IMR-90 (cell line): Measurements from ENCODE around the gene TOP2B. TPM values are rescaled to one million over a fixed set of nuclear protein-coding genes. Genes with fewer than 3 reads are reported as not detected.

Experiments
- ATAC-seq: fragments of 200-7000 bp; cut with Tn5 transposase; 2 replicates; pipeline ENCODE4 v1.9.1; 2020; ENCODE audit warnings: low read depth, mild to moderate bottlenecking, moderate library complexity
- BruUV-seq: library from RNA; stranded (reverse); fragments of 400-500 nt; replicated peaks from 2 replicates; lab custom pipeline; 2021; lab: Mats Ljungman, UMichigan
- CTCF ChIA-PET: fragments of 300-600 bp; formaldehyde crosslinking; extraction: SDS; loops from one replicate; lab custom pipeline; 2021; ENCODE audit warnings: antibody characterized with exemption; lab: Yijun Ruan, JAX
- POLR2A ChIA-PET: fragments of 300-600 bp; sonication (Branson Sonifier 250); formaldehyde crosslinking; loops from one replicate; lab custom pipeline; 2022; ENCODE audit warnings: antibody characterized with exemption; ENCODE audit not compliant: unreplicated experiment; lab: Charles Lee
- DNase-seq: peaks from one replicate; pipeline ENCODE4 v3.0.0; 2013
- H2AFZ ChIP-seq: replicated peaks from 2 replicates; pipeline ENCODE3; 2013; ENCODE audit warnings: low read length, mild to moderate bottlenecking; ENCODE audit not compliant: poor library complexity
- H2AK5ac ChIP-seq: 2 replicates; pipeline ENCODE4 v1.6.1; 2013; ENCODE audit warnings: low read depth, low read length, inconsistent platforms
- H2AK9ac ChIP-seq: replicated peaks from 2 replicates; pipeline ENCODE3; 2013; ENCODE audit warnings: mild to moderate bottlenecking, low read depth, low read length, moderate library complexity; ENCODE audit not compliant: poor library complexity
- H2BK120ac ChIP-seq: 2 replicates; pipeline ENCODE4 v1.6.1; 2013; ENCODE audit warnings: low read depth, low read length, inconsistent platforms
- H2BK15ac ChIP-seq: 3 replicates; pipeline ENCODE4 v1.6.1; 2013; ENCODE audit warnings: low read depth, low read length, inconsistent platforms
- H2BK20ac ChIP-seq: 2 replicates; pipeline ENCODE4 v1.6.1; 2013; ENCODE audit warnings: low read depth, mild to moderate bottlenecking, inconsistent platforms, low read length, moderate library complexity
- H2BK5ac ChIP-seq: 2 replicates; pipeline ENCODE4 v1.6.1; 2013; ENCODE audit warnings: mild to moderate bottlenecking, low read depth, low read length, inconsistent platforms; ENCODE audit not compliant: poor library complexity, severe bottlenecking
- H3K14ac ChIP-seq: replicated peaks from 2 replicates; pipeline ENCODE4 v1.6.1; 2013; ENCODE audit warnings: low read depth, low read length, inconsistent platforms
- H3K18ac ChIP-seq: 2 replicates; pipeline ENCODE4 v1.6.1; 2013; ENCODE audit warnings: low read depth, low read length, control low read depth
- H3K23ac ChIP-seq: 2 replicates; pipeline ENCODE4 v1.6.1; 2013; ENCODE audit warnings: low read depth, low read length, inconsistent platforms
- H3K27ac ChIP-seq: 2 replicates; pipeline ENCODE4 v1.5.1; 2013; ENCODE audit warnings: mild to moderate bottlenecking, control low read depth, low read length; ENCODE audit not compliant: insufficient read depth
- H3K27me3 ChIP-seq: 2 replicates; pipeline ENCODE4 v1.6.1; 2013; ENCODE audit warnings: low read length; ENCODE audit not compliant: control insufficient read depth, insufficient read depth
- H3K36me3 ChIP-seq: 2 replicates; pipeline ENCODE4 v1.6.1; 2013; ENCODE audit warnings: low read length, mixed read lengths; ENCODE audit not compliant: control insufficient read depth, insufficient read depth
- H3K4ac ChIP-seq: 2 replicates; pipeline ENCODE4 v1.6.1; 2013; ENCODE audit warnings: low read depth, low read length, inconsistent platforms
- H3K4me1 ChIP-seq: 2 replicates; pipeline ENCODE4 v1.6.1; 2013; ENCODE audit warnings: low read length, mixed read lengths; ENCODE audit not compliant: control insufficient read depth, insufficient read depth
- H3K4me2 ChIP-seq: 2 replicates; pipeline ENCODE4 v1.6.1; 2013; ENCODE audit warnings: low read depth, mild to moderate bottlenecking, control low read depth, low read length, moderate library complexity
- H3K4me3 ChIP-seq: 2 replicates; pipeline ENCODE4 v1.5.1; 2013; ENCODE audit warnings: low read depth, mild to moderate bottlenecking, control low read depth, low read length, moderate library complexity; ENCODE audit not compliant: insufficient read depth
- H3K56ac ChIP-seq: 2 replicates; pipeline ENCODE4 v1.6.1; 2013; ENCODE audit warnings: low read length, inconsistent platforms; ENCODE audit not compliant: insufficient read depth; ENCODE audit errors: extremely low read depth
- H3K79me1 ChIP-seq, 2 experiments: 2 replicates each; pipeline ENCODE4 v1.6.1; 2013; ENCODE audit warnings: low read length in 2 of 2, inconsistent platforms in 1 of 2, low read depth in 1 of 2
- H3K9ac ChIP-seq: 2 replicates; pipeline ENCODE4 v1.6.1; 2013; ENCODE audit warnings: low read depth, low read length, control low read depth
- H3K9me1 ChIP-seq: 2 replicates; pipeline ENCODE4 v1.6.1; 2013; ENCODE audit warnings: low read length, inconsistent platforms; ENCODE audit not compliant: insufficient read depth
- H3K9me3 ChIP-seq: 2 replicates; pipeline ENCODE4 v1.6.1; 2013; ENCODE audit warnings: low read length; ENCODE audit not compliant: control insufficient read depth, insufficient read depth
- H4K20me1 ChIP-seq: 2 replicates; pipeline ENCODE4 v1.6.1; 2013; ENCODE audit warnings: low read length, inconsistent platforms; ENCODE audit not compliant: insufficient read depth
- H4K5ac ChIP-seq: 2 replicates; pipeline ENCODE4 v1.6.1; 2013; ENCODE audit warnings: mild to moderate bottlenecking, low read depth, low read length, control low read depth
- H4K8ac ChIP-seq, 2 experiments: 2 replicates each; pipeline ENCODE4 v1.6.1; 2013; ENCODE audit warnings: low read depth in 2 of 2, low read length in 2 of 2, control low read depth in 1 of 2, inconsistent platforms in 1 of 2
- H4K91ac ChIP-seq: 2 replicates; pipeline ENCODE4 v1.6.1; 2013; ENCODE audit warnings: low read depth, low read length, inconsistent platforms; ENCODE audit not compliant: insufficient read depth
- BHLHE40 ChIP-seq: fragments of 150-350 bp; IDR thresholded peaks from 2 replicates; pipeline ENCODE4 v1.6.1; 2016; ENCODE audit warnings: mild to moderate bottlenecking, low read depth, low read length
- CEBPB ChIP-seq: IDR thresholded peaks from 2 replicates; pipeline ENCODE4 v1.6.1; 2012; ENCODE audit warnings: low read depth, low read length, improper control_type of control experiment
- CHD1 ChIP-seq: IDR thresholded peaks from 2 replicates; pipeline ENCODE4 v1.6.1; 2012; ENCODE audit warnings: low read depth, low read length, improper control_type of control experiment
- CTCF ChIP-seq: conservative IDR thresholded peaks from 2 replicates; pipeline ENCODE4 v1.5.1; 2012; ENCODE audit warnings: mild to moderate bottlenecking, low read depth, low read length, improper control_type of control experiment
- ELK1 ChIP-seq: fragments of 150-350 bp; IDR thresholded peaks from 2 replicates; pipeline ENCODE4 v1.6.1; 2016; ENCODE audit warnings: low read depth, mild to moderate bottlenecking, low read length, moderate library complexity, borderline replicate concordance
- FOS ChIP-seq: fragments of 150-350 bp; IDR thresholded peaks from 2 replicates; pipeline ENCODE4 v1.6.1; 2016; ENCODE audit warnings: low read depth, low read length
- MAFK ChIP-seq: IDR thresholded peaks from 2 replicates; pipeline ENCODE4 v1.6.1; 2012; ENCODE audit warnings: low read depth, low read length, improper control_type of control experiment
- MAZ ChIP-seq: IDR thresholded peaks from 2 replicates; pipeline ENCODE4 v1.6.1; 2012; ENCODE audit warnings: low read depth, mild to moderate bottlenecking, low read length, improper control_type of control experiment, moderate library complexity, borderline replicate concordance
- MXI1 ChIP-seq: IDR thresholded peaks from 2 replicates; pipeline ENCODE4 v1.6.1; 2012; ENCODE audit warnings: low read depth, mild to moderate bottlenecking, low read length, moderate library complexity, borderline replicate concordance
- NFE2L2 ChIP-seq: fragments of 150-350 bp; IDR thresholded peaks from 2 replicates; pipeline ENCODE4 v1.6.1; 2016; ENCODE audit warnings: low read depth, mild to moderate bottlenecking, low read length
- POLR2A ChIP-seq: IDR thresholded peaks from 2 replicates; pipeline ENCODE4 v1.6.1; 2012; ENCODE audit warnings: mild to moderate bottlenecking, low read depth, low read length
- RAD21 ChIP-seq: IDR thresholded peaks from 2 replicates; pipeline ENCODE4 v1.6.1; 2012; ENCODE audit warnings: low read length, improper control_type of control experiment
- RCOR1 ChIP-seq: IDR thresholded peaks from 2 replicates; pipeline ENCODE4 v1.6.1; 2012; ENCODE audit warnings: mild to moderate bottlenecking, low read length, improper control_type of control experiment; ENCODE audit not compliant: insufficient replicate concordance
- RFX5 ChIP-seq: IDR thresholded peaks from 2 replicates; pipeline ENCODE4 v1.8.0; 2012; ENCODE audit warnings: low read depth, mild to moderate bottlenecking, low read length, moderate library complexity
- SMC3 ChIP-seq: fragments of 150-350 bp; IDR thresholded peaks from 2 replicates; pipeline ENCODE4 v1.6.1; 2016; ENCODE audit warnings: low read depth, mild to moderate bottlenecking, antibody characterized with exemption, low read length, moderate library complexity
- USF2 ChIP-seq: fragments of 150-350 bp; IDR thresholded peaks from 2 replicates; pipeline ENCODE4 v1.6.1; 2017; ENCODE audit warnings: mild to moderate bottlenecking, antibody characterized with exemption, low read length, low read depth
- WGBS, 2 experiments: methylation state at CpG; one replicate each; pipeline versions ENCODE4 v1.1.5 to v1.1.7; 2013; ENCODE audit warnings: missing lambda C conversion rate in 2 of 2; ENCODE audit not compliant: insufficient read length in 1 of 2; ENCODE audit errors: extremely low coverage in 2 of 2; 5-methylcytosine and 5-hydroxymethylcytosine counted together
- dilution Hi-C: fragments of 300-500 bp; cut with HindIII; formaldehyde crosslinking; loops from one replicate; pipeline ENCODE4 v1.14.3; 2018; ENCODE audit warnings: low sequenced_read_pairs; ENCODE audit not compliant: unreplicated experiment
- in situ Hi-C: fragments of 300-500 bp; cut with MboI; formaldehyde crosslinking; loops from 3 replicates; pipeline ENCODE4 v1.14.3; 2019; ENCODE audit warnings: low sequenced_read_pairs, inconsistent platforms, mixed read lengths
- intact Hi-C: fragments of 100-400 bp; cut with micrococcal nuclease; formaldehyde crosslinking; loops from 2 replicates; pipeline ENCODE4 v1.10.0; 2022
- polyA plus RNA-seq, 3 experiments: library from polyadenylated mRNA; depleted of rRNA; stranded (reverse); fragments of >200 nt; gene quantifications; 2 replicates each; pipeline ENCODE4 v1.2.3, GENCODE V29; 2012; ENCODE audit warnings: low replicate concordance in 1 of 3
- total RNA-seq: library from RNA; depleted of rRNA; stranded (reverse); fragments of >200 nt; gene quantifications from 2 replicates; pipeline ENCODE4 v1.2.3, GENCODE V29; 2012

The TOP2B gene
- total and polyA plus RNA-seq, 2 of the 4 experiments (the other 2 are of a cell fraction): 45.5 to 53.4 TPM

GRCh38 chr3:25554376-25554775 is 110.3 kb downstream of the TOP2B start:
- DNase-seq: no peak
- Histone ChIP-seq H2AK9ac (no peak overlapping the region), H2BK15ac (no peak overlapping the region), H2AK5ac (no peak overlapping the region), H3K56ac (no peak overlapping the region), H3K14ac (no peak overlapping the region), H3K9me1 (no peaks in the 10 kb centered on the region), H3K27me3 (peaks cover 4% of the 10 kb centered on the region), H3K4me1 (no peaks in the 10 kb centered on the region), H4K5ac (no peak overlapping the region), H3K9me3 (no peaks in the 10 kb centered on the region), H3K4me2 (no peak overlapping the region), H4K91ac (no peak overlapping the region), H3K4me3 (no peak overlapping the region), H2BK5ac (no peak overlapping the region), H3K27ac (no peak overlapping the region), H3K79me1 (no peaks in the 10 kb centered on the region), H3K36me3 (no peaks in the 10 kb centered on the region), H4K8ac (no peak overlapping the region), H3K18ac (no peak overlapping the region), H3K4ac (no peak overlapping the region), H2BK20ac (no peak overlapping the region), H2AFZ (no peak overlapping the region), H2BK120ac (no peak overlapping the region), H4K20me1 (no peaks in the 10 kb centered on the region), H3K9ac (no peak overlapping the region), H3K23ac (no peak overlapping the region)
- ChIA-PET POLR2A (interaction anchor here (0.6 kb wide), 1 partner anchor 30 kb away, joined by 3 read pairs; no protein-coding TSS in a partner anchor), CTCF (no interaction called here)
- no CpG with 5 or more reads among the region's 7 CpGs for WGBS, 2 experiments
- no TSS peak for BruUV-seq
- intact Hi-C loops (no loop called here), in situ Hi-C loops (no loop called here), dilution Hi-C loops (no loop called here)
- no peak for ATAC-seq
- no peak for TF ChIP-seq RAD21
- TF ChIP-seq MXI1: no peak
- no peak for TF ChIP-seq POLR2A
- no peak for TF ChIP-seq ELK1
- TF ChIP-seq CHD1: no peak
- no peak for TF ChIP-seq CEBPB
- no peak for TF ChIP-seq NFE2L2
- no peak for TF ChIP-seq USF2
- TF ChIP-seq RCOR1: no peak
- no peak for TF ChIP-seq RFX5
- no peak for TF ChIP-seq CTCF
- no peak for TF ChIP-seq MAFK
- no peak for TF ChIP-seq SMC3
- TF ChIP-seq FOS: no peak
- TF ChIP-seq MAZ: no peak
- TF ChIP-seq BHLHE40: no peak
